IPS-NIHi11 (cell line): ENCODE results near the gene ITPR1.

ENCODE experiments used
- DNase-seq: peaks from one replicate; pipeline ENCODE4 v3.0.0; 2012; ENCODE audit warnings: mixed read lengths, low spot score

Gene ITPR1

GRCh38 chr3:4782095-4782494 lies 288.9 kb downstream of the ITPR1 start:
- no peak for DNase-seq

GRCh38 chr3:4785551-4785950 lies 292.4 kb downstream of the ITPR1 start:
- DNase-seq: no peak

GRCh38 chr3:4786431-4786830 lies 293.3 kb downstream of the ITPR1 start:
- DNase-seq: no peak

- DNase-seq: no peak
These were observed 298.2 kb downstream of the ITPR1 start for GRCh38 chr3:4791358-4791757.

GRCh38 chr3:4793311-4793710 lies 300.2 kb downstream of the ITPR1 start:
- DNase-seq: no peak

GRCh38 chr3:4794331-4794730 lies 301.2 kb downstream of the ITPR1 start:
- DNase-seq: no peak

GRCh38 chr3:4794798-4795197 lies 301.6 kb downstream of the ITPR1 start:
- no peak for DNase-seq

- no peak for DNase-seq
These were observed 302.8 kb downstream of the ITPR1 start for GRCh38 chr3:4795905-4796304.

- DNase-seq: no peak
These were observed 304.1 kb downstream of the ITPR1 start for GRCh38 chr3:4797201-4797705.

GRCh38 chr3:4799266-4800256 lies 306.4 kb downstream of the ITPR1 start:
- no peak for DNase-seq

GRCh38 chr3:4800595-4800994 lies 307.4 kb downstream of the ITPR1 start:
- DNase-seq: no peak

GRCh38 chr3:4801892-4802291 lies 308.7 kb downstream of the ITPR1 start:
- DNase-seq: no peak

- DNase-seq: no peak
These were observed 309.8 kb downstream of the ITPR1 start for GRCh38 chr3:4802903-4803302.

- DNase-seq: no peak
These were observed 311.3 kb downstream of the ITPR1 start for GRCh38 chr3:4804161-4805058.

GRCh38 chr3:4805662-4806061 lies 312.5 kb downstream of the ITPR1 start:
- DNase-seq: no peak

GRCh38 chr3:4806535-4807108 lies 313.5 kb downstream of the ITPR1 start:
- no peak for DNase-seq

- DNase-seq: no peak
These were observed 314.5 kb downstream of the ITPR1 start for GRCh38 chr3:4807381-4808280.

GRCh38 chr3:4808637-4809036 lies 315.5 kb downstream of the ITPR1 start:
- no peak for DNase-seq

- no peak for DNase-seq
These were observed 316.8 kb downstream of the ITPR1 start for GRCh38 chr3:4809922-4810321.

GRCh38 chr3:4812591-4812990 lies 319.4 kb downstream of the ITPR1 start:
- DNase-seq: no peak

GRCh38 chr3:4813909-4814304 lies 320.8 kb downstream of the ITPR1 start:
- no peak for DNase-seq
